ENCODE results near the gene NAA10.

Gene NAA10

GRCh38 chrX:153956044-153956907 lies 21.4 kb upstream of the NAA10 start:
- H3K27ac ChIP-seq, result no peak overlapping the region
- no peak for TF ChIP-seq ZFX (IDR thresholded peaks at IDR 0.05)
- no peak for TF ChIP-seq CTCF (conservative IDR thresholded peaks at IDR 0.05)

- TF ChIP-seq ZFX (IDR thresholded peaks at IDR 0.05) (no peak), CTCF (conservative IDR thresholded peaks at IDR 0.05) (no peak)
- H3K27ac ChIP-seq, result no peak overlapping the region
Observed at GRCh38 chrX:153955228-153955732, 20.4 kb upstream of the NAA10 start.

DNA sequence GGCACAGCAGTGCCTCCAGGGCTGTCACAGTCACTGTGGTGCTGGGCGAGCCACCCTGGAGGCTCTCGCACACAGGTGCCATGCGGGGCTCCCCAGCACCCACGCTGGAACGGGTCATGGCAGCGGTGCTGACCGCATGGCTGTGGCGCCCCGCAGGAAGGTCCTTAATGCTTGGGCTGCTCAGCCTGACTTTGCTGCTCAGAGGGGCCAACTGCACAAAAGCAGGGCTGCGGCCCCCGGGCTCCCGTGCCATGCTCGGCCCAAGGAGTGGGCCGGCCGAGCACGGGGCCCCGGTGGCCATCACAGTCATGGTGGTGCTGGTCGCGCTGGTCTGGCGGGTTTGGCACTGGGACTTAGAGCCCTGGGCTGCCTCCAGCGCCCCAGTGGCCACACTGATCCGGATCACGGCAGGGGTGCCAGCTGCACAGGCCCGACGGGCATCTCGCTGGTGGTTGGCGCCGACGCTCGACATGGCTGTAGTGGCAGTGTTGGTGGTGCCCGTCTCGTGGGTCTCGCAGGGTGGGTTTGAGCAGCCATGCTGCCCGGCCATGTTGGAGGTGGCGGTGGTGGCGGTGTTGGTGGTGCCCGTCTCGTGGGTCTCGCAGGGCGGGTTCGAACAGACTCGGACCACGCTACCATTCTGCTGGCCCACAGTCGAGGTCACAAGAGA lies 19.9 kb upstream of the NAA10 start:
- H3K27ac ChIP-seq, result no peak overlapping the region
- TF ChIP-seq CTCF (conservative IDR thresholded peaks at IDR 0.05) (no peak), ZFX (IDR thresholded peaks at IDR 0.05) (no peak)

GRCh38 chrX:153953892-153954557 lies 19.2 kb upstream of the NAA10 start:
- H3K27ac ChIP-seq, result no peak overlapping the region
- TF ChIP-seq ZFX (IDR thresholded peaks at IDR 0.05) (no peak), CTCF (conservative IDR thresholded peaks at IDR 0.05) (no peak)

- no peak overlapping the region for H3K27ac ChIP-seq
- TF ChIP-seq ZFX (IDR thresholded peaks at IDR 0.05), result no peak
- peak; percentile 86 for TF ChIP-seq CTCF (conservative IDR thresholded peaks at IDR 0.05)
Observed at GRCh38 chrX:153953342-153953830, 18.5 kb upstream of the NAA10 start.

DNA sequence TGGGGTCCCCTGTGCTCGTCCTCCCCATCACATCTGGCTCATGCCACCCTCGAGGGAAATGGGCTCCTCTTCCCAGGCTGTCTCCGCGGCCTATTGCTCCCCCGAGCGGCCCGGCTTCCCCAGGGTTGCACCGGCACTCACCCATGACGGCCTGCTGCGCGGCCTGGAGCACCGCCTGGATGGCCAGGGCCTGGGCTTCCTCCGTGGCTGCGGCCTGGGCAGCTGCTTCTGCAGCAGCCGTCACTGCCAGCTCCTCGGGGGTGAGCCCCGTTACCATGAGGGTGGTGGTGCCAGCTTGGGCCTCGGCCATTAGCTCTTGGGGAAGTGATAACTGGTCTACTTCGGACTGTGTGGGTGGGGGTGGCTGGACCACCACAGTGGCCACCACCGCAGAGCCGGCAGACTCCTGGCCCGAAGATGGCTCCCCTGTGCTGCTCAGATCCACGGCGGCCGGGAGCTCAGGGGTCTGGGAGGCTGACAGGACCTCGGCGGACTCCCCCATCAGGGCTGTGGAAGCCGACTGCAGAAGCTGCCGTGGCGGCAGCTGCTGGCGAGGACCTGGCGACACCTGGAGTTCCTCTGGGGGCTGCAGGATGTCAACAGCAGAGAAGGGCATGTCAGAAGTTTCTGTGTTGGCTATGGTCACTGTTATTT lies 17.7 kb upstream of the NAA10 start:
- TF ChIP-seq CTCF (conservative IDR thresholded peaks at IDR 0.05) (no peak), ZFX (IDR thresholded peaks at IDR 0.05) (no peak)
- H3K27ac ChIP-seq, result no peak overlapping the region

All from C4-2B (cell line).